Activated T-cell treated with anti-CD3 and anti-CD28 coated beads, Interleukin-2, amount 50 U/mL, for 24 hours (primary cell): ENCODE measurements around the gene ERN2.

ENCODE experiments used
- DNase-seq: peaks from one replicate; pipeline ENCODE4 v3.0.0-alpha.2; 2020
- H3K27ac Mint-ChIP-seq: 2 replicates; pipeline ENCODE4 v1.8.0; 2020; ENCODE audit warnings: mild to moderate bottlenecking, mixed read lengths
- H3K27me3 Mint-ChIP-seq: 2 replicates; pipeline ENCODE4 v1.8.0; 2020; ENCODE audit warnings: mixed read lengths
- H3K36me3 Mint-ChIP-seq: 2 replicates; pipeline ENCODE4 v1.8.0; 2020; ENCODE audit warnings: low read depth, mixed read lengths
- H3K4me1 Mint-ChIP-seq: 2 replicates; pipeline ENCODE4 v1.8.0; 2020; ENCODE audit warnings: low read depth, mixed read lengths
- H3K4me3 Mint-ChIP-seq: 2 replicates; pipeline ENCODE4 v1.8.0; 2020; ENCODE audit warnings: mild to moderate bottlenecking, moderate library complexity, mixed read lengths
- H3K9me3 Mint-ChIP-seq: 2 replicates; pipeline ENCODE4 v1.8.0; 2020; ENCODE audit warnings: mixed read lengths

Gene ERN2

DNA sequence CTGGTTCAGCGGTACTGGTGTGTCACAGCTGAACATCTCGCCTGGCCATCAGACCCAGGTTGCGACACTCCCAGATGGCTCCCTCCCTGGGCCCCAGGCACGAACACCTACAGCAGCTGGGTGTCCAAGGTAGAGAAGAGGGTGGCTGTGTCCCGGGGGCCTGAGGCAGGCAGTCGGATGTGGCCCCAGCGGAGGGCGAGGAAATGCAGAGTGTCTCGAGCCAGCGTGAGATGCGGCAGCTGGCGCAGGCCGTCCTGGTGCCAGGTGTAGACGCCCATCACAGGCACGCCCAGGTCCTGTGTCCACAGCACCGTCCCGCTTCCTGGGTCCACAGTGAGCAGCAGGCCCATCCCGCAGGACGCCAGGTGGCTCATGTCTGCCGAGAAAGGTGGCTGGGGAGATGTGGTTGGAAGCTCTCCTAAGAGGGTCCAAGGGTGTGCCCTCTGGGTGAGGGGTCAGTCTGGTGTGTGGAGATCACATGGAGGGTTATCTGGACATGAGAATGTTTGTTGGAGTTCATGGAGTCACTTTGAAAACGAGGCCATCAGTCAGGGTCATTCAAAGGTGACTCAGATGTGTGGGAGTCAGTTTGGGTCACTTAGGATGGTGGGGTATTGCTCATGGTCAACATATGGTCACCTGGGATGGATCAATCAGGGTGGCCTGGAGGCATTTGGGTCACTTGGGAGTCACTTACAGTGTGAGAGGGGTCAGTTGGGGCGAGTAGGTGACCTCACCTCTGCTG is 8.1 kb downstream of the ERN2 start:
- no peak overlapping the region for H3K4me3 Mint-ChIP-seq
- no peak for DNase-seq
- H3K4me1 Mint-ChIP-seq: no peaks in the 10 kb centered on the region
- no peaks in the 10 kb centered on the region for H3K36me3 Mint-ChIP-seq
- H3K27me3 Mint-ChIP-seq: peaks cover 41% of the 10 kb centered on the region
- peaks cover 22% of the 10 kb centered on the region for H3K9me3 Mint-ChIP-seq
- H3K27ac Mint-ChIP-seq: no peak overlapping the region

DNA sequence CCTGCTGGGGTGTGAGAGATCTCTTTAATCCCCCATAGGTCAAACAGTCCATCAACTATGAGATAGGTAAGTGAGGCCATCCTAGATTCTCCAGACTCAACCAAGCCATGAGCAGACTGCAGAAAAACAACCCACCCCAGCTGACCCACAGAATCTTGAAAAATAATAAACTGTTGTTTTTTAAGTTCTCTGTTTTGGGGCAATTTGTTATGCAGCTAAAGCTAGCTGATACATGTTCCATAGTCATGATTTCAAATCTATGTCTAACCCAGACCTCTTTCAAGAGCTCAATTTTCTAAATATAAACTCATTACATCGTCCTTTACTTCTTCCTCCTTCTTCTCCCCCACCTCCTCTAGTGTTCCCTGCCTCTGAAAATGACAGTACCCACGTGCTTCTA is 10.1 kb downstream of the ERN2 start:
- DNase-seq: no peak
- Mint-ChIP-seq H3K4me1 (peaks cover 2% of the 10 kb centered on the region), H3K27me3 (peaks cover 31% of the 10 kb centered on the region), H3K9me3 (peaks cover 9% of the 10 kb centered on the region), H3K36me3 (no peaks in the 10 kb centered on the region), H3K4me3 (no peak overlapping the region), H3K27ac (no peak overlapping the region)

DNA sequence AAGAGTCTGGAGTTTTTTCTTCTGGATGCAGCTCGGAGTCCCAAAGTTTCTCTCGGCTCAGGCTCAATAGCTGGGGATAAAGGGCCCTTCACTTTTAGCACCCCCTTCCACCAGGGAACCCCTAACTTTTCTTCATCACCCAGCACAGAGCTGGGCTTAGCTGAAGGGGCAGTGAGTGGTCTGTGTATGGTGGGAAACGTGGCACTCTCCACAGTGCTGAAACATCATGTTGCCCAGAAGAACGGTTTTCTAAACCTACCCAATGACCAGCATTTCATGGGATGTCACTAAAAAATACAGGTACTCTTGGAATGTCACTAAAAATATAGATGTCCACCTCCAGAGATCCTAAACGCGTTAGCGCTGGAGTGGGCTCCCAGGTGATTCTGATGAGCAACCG is 12.0 kb downstream of the ERN2 start:
- peaks cover 19% of the 10 kb centered on the region for H3K27me3 Mint-ChIP-seq
- no peaks in the 10 kb centered on the region for H3K36me3 Mint-ChIP-seq
- H3K9me3 Mint-ChIP-seq: peaks cover 9% of the 10 kb centered on the region
- no peak overlapping the region for H3K4me3 Mint-ChIP-seq
- no peak for DNase-seq
- peaks cover 2% of the 10 kb centered on the region for H3K4me1 Mint-ChIP-seq
- H3K27ac Mint-ChIP-seq: no peak overlapping the region

DNA sequence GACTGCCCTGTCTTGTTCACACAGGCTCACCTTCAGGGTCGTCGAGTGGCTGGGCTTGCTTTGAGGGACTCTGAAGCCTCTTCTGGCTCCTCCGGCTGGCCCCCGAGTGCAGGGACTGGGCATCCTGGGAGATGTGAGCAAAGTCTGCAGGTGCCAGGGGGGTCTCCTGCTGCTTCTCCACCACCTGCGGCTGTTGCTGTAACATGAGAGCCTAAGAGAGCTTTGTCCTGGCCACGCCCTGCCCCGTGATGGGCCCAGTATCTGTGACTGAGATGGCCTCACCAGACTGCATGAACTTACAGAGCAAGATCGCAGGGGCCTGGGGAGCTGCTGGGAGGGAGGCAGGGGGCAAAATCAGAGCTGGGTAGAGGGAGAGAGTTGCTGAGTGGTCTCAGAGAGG is 12.5 kb downstream of the ERN2 start:
- H3K36me3 Mint-ChIP-seq: no peaks in the 10 kb centered on the region
- peaks cover 14% of the 10 kb centered on the region for H3K27me3 Mint-ChIP-seq
- peaks cover 2% of the 10 kb centered on the region for H3K4me1 Mint-ChIP-seq
- no peak for DNase-seq
- peaks cover 9% of the 10 kb centered on the region for H3K9me3 Mint-ChIP-seq
- H3K4me3 Mint-ChIP-seq: no peak overlapping the region
- H3K27ac Mint-ChIP-seq: no peak overlapping the region

DNA sequence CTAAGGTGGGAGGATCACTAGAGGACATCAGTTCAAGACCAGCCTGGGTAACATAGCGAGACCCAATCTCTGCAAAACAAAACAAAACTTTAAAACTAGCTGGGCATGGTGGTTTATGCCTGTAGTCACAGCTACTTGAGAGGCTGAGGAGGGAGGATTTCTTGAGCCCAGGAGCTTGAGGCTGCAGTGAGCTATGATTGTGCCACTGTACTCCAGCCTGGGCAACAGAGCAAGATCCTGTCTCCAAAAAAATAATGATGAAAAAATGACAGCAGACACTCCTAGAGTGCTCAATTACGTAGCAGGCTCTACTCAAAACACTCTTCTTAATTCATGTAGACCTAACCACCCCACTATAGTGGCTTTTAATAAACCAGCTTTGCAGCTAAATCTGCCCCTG is 12.9 kb downstream of the ERN2 start:
- Mint-ChIP-seq H3K27ac (no peak overlapping the region), H3K27me3 (peaks cover 12% of the 10 kb centered on the region), H3K4me3 (no peak overlapping the region), H3K9me3 (peaks cover 9% of the 10 kb centered on the region), H3K4me1 (peaks cover 2% of the 10 kb centered on the region), H3K36me3 (no peaks in the 10 kb centered on the region)
- DNase-seq: no peak

DNA sequence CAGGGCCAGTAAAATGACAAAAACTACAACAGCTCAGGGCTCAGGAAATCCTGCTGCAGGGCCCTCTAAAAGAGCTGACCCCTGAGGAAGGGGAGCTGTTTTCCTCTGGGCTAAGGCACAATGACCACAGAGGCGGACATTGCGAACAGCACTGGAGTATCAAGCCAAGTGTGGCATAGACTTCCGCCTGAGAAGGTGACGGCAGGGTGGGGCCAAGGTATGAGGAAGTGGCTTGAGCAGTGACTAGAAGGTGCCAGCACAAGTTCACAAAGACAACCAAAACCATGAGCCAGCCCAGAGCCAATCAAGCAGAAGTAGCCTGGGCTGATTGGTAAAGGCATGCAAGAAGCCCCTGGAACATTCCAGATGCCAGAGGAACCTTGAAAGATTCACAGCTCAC is 13.9 kb downstream of the ERN2 start:
- H3K27ac Mint-ChIP-seq: no peak overlapping the region
- DNase-seq: no peak

DNA sequence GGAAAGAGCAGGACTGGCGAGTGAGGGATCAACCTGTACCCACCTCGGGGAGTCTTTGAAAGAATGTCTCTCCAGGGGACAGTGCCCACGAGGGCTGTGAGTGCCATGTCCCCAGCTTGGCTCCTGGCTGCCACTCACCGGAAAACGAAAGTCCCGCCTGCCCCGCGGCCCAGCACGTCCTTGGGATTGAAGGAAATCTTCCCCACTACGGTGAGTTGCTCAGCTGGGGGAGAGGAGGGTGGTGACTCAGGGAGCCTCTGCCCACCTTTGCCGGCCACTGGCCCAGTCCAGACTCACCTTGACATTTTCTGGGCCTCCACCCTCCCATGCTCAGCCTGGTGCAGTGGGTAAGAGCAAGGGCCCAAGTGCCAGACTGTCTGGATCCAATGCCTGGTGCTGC is 17.3 kb downstream of the ERN2 start:
- Mint-ChIP-seq H3K9me3 (no peaks in the 10 kb centered on the region), H3K4me1 (peaks cover 6% of the 10 kb centered on the region), H3K27ac (no peak overlapping the region), H3K4me3 (no peak overlapping the region), H3K36me3 (peaks cover 16% of the 10 kb centered on the region), H3K27me3 (peaks cover 10% of the 10 kb centered on the region)
- no peak for DNase-seq

More for the DNA sequence above, 13.9 kb downstream of the ERN2 start:
- peaks cover 6% of the 10 kb centered on the region for H3K4me1 Mint-ChIP-seq
- H3K36me3 Mint-ChIP-seq: no peaks in the 10 kb centered on the region
- peaks cover 19% of the 10 kb centered on the region for H3K27me3 Mint-ChIP-seq
- H3K4me3 Mint-ChIP-seq: no peak overlapping the region
- H3K9me3 Mint-ChIP-seq: peaks cover 9% of the 10 kb centered on the region

DNA sequence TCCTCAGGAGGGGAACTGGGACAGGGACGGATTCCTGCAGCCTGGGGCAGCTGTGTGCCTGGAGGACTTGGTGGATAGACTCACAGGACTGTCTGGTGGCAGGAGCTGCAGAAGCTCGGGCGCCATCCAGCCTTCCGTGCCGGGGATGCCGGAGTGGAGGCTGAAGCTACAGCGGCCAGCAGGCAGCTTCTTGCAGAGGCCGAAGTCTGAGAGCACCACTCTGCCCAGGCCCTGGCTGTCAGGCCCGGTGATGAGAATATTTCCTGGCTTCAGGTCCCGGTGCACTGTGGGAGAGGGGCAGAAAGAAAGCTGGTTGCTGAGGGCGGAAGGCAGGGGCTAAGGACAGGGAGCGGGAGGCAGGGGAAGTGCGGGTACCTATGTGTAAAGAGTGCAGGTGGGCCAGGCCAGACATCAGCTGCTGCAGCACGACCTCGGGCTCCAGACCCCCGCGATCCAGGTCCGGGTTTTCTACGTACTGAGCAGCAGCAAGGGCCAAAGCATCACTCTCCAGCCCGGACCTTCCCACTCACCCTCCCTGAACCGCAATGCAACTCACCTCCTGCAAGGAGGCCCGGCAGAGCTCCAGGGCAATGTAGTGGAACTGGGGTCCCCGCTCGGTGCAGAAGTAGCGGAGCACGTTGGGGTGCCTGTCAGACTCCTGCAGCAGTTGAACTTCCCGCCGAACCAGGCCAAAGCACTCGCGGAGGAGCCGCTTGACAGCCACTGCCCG is 18.2 kb downstream of the ERN2 start:
- no peak for DNase-seq
- Mint-ChIP-seq H3K27ac (no peak overlapping the region), H3K36me3 (peaks cover 26% of the 10 kb centered on the region), H3K4me3 (no peak overlapping the region), H3K4me1 (peaks cover 6% of the 10 kb centered on the region), H3K27me3 (peaks cover 10% of the 10 kb centered on the region), H3K9me3 (no peaks in the 10 kb centered on the region)

DNA sequence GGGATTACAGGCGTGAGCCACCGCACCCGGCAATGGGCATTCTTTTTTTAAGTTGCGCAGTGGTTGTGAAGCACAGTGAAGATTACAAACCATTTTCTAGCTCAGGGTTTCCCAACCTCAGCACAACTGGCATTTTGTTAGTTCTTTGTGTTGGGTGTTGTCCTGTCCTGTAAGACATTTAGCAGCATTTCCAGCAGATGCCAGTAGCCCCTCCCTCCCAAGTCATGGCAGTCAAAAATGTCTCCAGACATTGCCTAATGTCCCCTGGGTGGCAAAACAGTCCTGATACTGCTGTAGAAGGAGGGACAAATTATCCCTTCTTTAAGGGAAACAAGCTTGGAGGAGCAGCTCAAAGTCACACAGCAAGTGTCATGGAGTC is 18.8 kb downstream of the ERN2 start:
- no peaks in the 10 kb centered on the region for H3K9me3 Mint-ChIP-seq
- H3K4me1 Mint-ChIP-seq: peaks cover 6% of the 10 kb centered on the region
- H3K36me3 Mint-ChIP-seq: peaks cover 31% of the 10 kb centered on the region
- no peak overlapping the region for H3K27ac Mint-ChIP-seq
- H3K4me3 Mint-ChIP-seq: no peak overlapping the region
- H3K27me3 Mint-ChIP-seq: peaks cover 10% of the 10 kb centered on the region
- no peak for DNase-seq

DNA sequence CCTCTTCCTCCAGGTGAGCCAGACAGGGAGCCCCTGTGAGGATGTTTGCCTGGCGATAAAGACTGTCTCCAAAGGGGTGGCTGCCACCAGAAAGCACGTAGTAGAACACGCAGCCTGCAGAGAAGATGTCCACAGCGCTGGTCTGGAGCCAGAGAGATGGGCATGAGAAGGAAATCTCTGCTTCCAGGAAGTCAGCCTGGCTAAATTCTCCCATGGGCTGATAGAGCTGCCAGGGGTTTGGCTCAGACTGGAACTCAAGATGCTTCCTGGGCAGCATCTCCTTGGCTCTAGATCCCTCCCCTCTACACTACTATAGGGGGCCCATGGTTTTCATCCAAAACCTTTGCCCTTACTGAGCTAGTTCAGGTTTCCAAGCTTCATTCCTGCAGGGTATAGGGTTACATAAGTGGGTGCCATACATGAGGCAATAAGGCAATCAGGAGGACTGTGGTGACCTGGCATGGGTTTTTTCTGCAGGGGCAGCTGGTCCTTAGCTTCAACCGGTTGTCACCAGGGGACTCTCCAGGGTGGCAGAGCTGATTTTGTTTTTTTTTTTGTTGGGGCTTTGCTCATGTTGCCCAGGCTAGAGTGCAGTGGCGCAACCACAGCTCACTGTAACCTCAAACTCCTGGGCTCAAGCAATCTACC is 20.7 kb downstream of the ERN2 start:
- no peak overlapping the region for H3K4me3 Mint-ChIP-seq
- DNase-seq: no peak
- H3K27ac Mint-ChIP-seq: no peak overlapping the region
- H3K9me3 Mint-ChIP-seq: no peaks in the 10 kb centered on the region
- peaks cover 4% of the 10 kb centered on the region for H3K4me1 Mint-ChIP-seq
- peaks cover 10% of the 10 kb centered on the region for H3K27me3 Mint-ChIP-seq
- peaks cover 51% of the 10 kb centered on the region for H3K36me3 Mint-ChIP-seq

DNA sequence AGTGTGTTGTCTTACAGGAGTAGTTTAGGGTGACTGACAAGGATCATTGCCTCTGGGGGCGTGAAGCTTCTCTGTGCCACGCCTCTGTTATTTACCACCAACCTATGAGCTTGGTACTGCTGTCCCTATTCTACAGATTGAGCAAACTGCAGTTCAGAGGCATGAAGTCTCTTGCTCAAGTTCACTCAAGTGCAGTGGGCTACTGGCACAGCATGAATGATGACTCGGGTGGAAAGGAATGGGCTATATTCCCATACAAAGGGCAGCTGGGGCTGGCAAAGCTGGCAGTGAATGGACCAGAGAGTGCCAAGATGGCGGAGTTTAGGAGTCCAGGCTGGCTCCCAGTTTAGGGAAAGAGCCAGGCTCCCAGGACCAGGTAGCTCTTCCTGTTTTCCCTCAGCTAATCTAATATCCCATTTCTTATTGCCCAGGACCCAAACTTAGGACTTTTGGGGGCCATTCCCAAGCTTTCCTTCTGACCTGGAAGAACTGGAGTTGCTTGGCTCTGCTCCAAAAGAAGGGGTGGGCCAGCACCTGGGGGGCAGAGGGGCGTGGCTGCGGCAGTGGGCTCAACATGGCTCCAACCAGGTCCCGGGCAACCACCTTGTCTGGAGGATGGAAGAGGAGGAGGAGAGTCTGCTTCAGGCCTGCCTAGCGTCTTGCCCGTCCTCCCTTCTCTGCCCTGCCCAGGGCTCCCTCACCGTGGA is 21.4 kb downstream of the ERN2 start:
- peaks cover 10% of the 10 kb centered on the region for H3K27me3 Mint-ChIP-seq
- peaks cover 58% of the 10 kb centered on the region for H3K36me3 Mint-ChIP-seq
- H3K4me1 Mint-ChIP-seq: peaks cover 4% of the 10 kb centered on the region
- H3K27ac Mint-ChIP-seq: no peak overlapping the region
- no peak overlapping the region for H3K4me3 Mint-ChIP-seq
- H3K9me3 Mint-ChIP-seq: no peaks in the 10 kb centered on the region
- no peak for DNase-seq

DNA sequence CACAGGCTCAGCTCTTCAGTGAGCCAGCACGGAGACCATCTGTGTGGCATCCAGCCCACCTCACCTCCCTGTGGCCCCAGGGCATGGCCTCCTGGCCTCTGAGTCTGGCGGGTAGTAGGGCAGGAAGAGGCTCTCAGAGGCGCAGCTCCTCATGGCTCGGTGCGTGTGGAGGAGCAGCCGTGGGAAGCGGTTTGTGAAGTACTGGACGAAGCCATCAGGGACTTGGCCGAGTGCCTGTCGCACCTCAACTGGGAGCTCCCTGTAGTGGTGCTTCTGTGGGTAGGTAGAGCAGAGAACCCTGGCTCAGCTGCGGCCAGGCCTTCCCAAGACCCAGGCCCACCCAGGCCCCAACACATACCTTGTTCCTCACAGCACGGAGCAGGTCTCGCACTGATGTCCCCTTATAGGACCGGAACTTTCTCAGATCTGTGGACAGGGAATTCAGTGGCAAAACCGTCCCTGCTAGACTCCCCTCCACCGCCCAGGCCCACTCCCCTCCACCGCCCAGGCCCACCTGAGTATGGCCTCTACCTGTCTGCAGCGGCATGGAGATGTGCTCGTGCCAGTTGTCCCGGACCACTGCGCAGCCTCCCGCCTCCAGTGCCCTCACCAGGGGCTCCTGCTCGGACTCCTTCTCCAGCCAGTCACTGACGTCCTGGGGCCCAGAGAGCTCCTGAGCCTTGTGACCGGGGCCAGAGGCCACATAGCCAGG is 22.1 kb downstream of the ERN2 start:
- no peak overlapping the region for H3K4me3 Mint-ChIP-seq
- H3K9me3 Mint-ChIP-seq: no peaks in the 10 kb centered on the region
- peaks cover 4% of the 10 kb centered on the region for H3K4me1 Mint-ChIP-seq
- H3K36me3 Mint-ChIP-seq: peaks cover 63% of the 10 kb centered on the region
- DNase-seq: no peak
- H3K27me3 Mint-ChIP-seq: peaks cover 10% of the 10 kb centered on the region
- no peak overlapping the region for H3K27ac Mint-ChIP-seq

DNA sequence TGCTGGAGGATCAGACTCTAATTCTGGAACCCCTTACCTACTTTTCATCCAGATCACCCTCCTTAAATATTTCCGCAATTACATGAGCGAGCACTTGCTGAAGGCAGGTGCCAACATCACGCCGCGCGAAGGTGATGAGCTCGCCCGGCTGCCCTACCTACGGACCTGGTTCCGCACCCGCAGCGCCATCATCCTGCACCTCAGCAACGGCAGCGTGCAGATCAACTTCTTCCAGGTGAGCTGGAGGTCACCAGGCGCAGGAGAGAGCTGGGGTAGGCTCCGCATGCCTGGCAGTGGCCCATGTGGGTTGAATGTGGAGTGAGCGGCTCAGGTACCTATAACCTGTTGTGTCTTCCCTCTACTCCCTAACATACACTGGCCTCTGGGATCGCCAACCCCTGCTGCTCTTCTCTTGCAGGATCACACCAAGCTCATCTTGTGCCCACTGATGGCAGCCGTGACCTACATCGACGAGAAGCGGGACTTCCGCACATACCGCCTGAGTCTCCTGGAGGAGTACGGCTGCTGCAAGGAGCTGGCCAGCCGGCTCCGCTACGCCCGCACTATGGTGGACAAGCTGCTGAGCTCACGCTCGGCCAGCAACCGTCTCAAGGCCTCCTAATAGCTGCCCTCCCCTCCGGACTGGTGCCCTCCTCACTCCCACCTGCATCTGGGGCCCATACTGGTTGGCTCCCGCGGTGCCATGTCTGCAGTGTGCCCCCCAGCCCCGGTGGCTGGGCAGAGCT is 23.4 kb downstream of the ERN2 start:
- H3K4me3 Mint-ChIP-seq: no peak overlapping the region

More for the DNA sequence above, 23.4 kb downstream of the ERN2 start:
- Mint-ChIP-seq H3K27me3 (peaks cover 4% of the 10 kb centered on the region), H3K4me1 (peaks cover under 1% of the 10 kb centered on the region), H3K27ac (no peak overlapping the region), H3K36me3 (peaks cover 74% of the 10 kb centered on the region), H3K9me3 (no peaks in the 10 kb centered on the region)
- no peak for DNase-seq
